NCI-H446 treated with DMSO at 0.1 percent for 48 hours (cell line): ENCODE results near the gene PCDHGB3.
"Not testable (repeated sequence)": the region's sequence is repeated elsewhere in the genome, so short reads cannot be mapped to it uniquely, and the experiment has no call there.

Source experiments
- DNase-seq: peaks from one replicate; lab custom pipeline; 2025; lab: John Stamatoyannopoulos, UW

PCDHGB3 gene

DNA sequence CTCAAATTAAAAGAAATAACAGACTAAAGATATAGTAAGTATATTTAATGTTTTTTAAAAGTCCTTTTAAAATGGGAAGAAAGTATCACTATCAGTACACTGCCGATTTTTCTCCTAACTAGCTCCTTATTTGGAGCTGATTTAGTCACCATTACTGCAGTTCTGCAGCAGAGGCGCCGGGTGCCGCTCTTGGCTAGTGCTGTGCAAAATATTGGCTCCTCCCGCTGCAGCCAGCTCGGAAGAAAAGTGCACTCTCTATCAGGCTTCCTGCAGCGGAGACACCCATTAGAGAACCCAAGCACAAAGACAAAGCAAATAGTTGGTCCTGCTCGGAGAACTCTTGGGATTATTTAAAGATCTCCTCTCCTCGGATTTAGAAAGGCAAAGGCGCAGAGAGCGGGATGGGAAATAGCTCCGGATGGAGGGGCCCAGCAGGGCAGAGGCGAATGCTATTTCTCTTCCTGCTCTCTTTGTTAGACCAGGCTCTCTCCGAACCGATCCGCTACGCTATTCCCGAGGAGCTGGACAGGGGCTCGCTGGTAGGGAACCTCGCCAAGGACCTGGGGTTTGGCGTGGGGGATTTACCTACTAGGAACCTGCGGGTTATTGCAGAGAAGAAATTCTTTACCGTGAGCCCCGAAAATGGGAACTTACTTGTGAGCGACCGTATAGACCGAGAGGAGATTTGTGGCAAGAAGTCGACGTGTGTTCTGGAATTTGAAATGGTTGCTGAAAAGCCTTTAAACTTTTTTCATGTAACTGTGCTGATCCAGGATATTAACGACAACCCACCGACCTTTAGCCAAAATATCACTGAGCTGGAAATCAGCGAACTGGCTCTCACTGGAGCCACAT is at the start of gene PCDHGB3:
Gene PCDHGB3, plus strand, starts transcription at position 249 of the 855 bp plus-strand sequence. Its CDS starts 153 bp downstream, at position 402.
- no peak for DNase-seq

DNA sequence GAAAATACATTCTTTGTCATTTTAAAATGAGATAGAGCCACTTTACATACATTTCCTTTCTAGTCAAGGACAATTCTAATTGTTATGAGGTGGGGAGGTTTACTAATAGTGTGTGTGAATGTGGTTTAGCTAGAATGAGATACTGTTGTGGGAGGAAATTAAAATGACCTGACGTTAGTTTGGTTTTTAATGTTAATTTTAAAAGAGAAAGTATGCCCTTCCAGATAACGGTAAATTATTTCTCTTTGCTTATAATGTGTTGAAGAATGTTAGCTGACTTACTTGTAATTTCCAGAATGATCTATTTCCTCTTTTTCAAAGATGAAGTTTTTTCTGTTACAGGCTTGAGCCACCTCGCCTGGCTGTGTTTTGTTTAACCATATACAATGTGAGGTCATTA is 47.8 kb upstream of the PCDHGB3 start:
- no peak for DNase-seq

DNA sequence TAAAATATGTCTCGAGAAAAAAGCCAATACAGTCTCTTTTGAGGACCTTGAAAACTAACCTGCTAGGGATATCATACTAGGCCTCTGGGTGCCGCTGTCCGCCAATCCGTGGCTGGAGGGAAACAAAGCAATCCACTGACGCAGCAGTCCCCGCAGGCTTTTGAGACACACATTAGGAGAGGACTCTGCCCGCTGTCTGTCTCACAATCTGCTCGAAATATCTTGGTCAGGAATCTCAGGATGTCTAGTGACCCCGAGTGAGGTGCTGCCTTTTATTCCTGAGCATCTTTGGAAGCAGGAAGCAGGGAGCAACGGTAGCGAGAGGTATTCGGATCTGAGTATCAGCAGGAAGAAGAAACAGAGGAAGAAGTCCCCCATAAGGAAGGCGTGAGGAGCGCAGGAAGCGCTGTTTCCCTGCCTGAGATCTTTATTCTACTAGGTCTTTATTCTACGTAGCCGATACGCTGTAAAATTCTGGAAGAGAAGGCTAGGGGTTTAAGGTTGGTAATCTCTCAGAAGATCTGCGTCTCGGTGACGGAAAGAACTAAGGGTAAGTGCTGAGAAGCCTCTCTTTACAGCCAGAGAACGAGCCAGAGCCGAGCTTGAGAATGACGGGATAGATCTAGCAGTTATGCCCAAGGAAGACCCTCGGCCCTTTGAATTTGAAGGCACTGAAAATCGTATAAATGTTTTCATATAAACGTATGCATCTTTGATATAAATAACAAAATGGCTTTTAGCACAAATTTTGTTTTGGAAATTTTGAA is 43.8 kb upstream of the PCDHGB3 start:
- peak; percentile 11 for DNase-seq

DNA sequence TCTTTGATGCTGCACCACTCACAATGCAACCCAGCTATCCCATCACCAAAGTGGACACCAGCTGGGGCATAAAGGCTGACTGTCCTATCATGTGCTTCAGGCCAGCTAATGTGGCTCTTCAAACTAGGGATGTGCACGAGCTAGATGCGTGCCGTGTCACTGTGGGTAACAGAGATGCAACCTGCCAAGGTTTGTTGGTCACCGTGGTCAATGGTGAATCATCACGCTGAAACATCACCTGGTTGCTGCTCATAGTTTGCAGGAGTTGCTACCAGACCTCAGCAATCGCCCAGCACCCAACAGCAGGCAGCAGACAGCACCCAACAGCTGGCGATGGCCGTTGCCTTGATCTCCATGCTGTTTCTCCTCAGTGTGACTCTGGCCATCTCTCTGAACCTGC is 41.8 kb upstream of the PCDHGB3 start:
- no peak for DNase-seq

- peak; percentile 34 for DNase-seq
These were observed 39.6 kb upstream of the PCDHGB3 start, which contains the start of gene PCDHGA1 for GRCh38 chr5:141330299-141331080. TSS of gene PCDHGA1 (plus strand) at chr5:141330514.

- DNase-seq = not testable (repeated sequence)
These were observed 37.5 kb upstream of the PCDHGB3 start for GRCh38 chr5:141332571-141332970.

GRCh38 chr5:141338538-141339306 is 31.3 kb upstream of the PCDHGB3 start, which contains the start of gene PCDHGA2:
TSS of gene PCDHGA2 (plus strand) at chr5:141338760.
- DNase-seq = no peak

- not testable (repeated sequence) for DNase-seq
These were observed 29.2 kb upstream of the PCDHGB3 start for GRCh38 chr5:141340781-141341354.

DNA sequence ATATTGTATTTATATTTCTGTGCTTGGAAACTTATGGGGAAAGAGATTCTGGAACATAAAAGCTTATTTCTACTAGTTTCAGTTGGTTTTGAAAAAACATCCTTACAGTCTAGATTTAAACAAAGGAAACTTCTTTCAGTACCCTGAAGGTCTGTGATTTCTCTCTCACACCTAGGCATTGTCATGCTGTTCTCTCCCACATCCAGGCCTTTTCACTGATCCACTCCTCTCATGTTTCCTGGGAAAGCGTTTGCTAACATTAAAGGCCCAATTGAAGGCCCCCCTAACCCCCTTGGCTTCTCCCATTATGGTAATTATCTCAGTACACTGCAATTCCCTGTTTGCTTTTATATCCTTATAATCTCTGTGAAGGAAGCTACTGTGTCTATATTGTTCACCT is 27.3 kb upstream of the PCDHGB3 start:
- DNase-seq = no peak

GRCh38 chr5:141343242-141343952 is 26.6 kb upstream of the PCDHGB3 start, which contains the start of gene PCDHGA3:
TSS of gene PCDHGA3 (plus strand) at chr5:141343829. CDS start at chr5:141344034, 205 bp downstream.
- DNase-seq = no peak

GRCh38 chr5:141343953-141344463 is 26.0 kb upstream of the PCDHGB3 start:
- no peak for DNase-seq

DNA sequence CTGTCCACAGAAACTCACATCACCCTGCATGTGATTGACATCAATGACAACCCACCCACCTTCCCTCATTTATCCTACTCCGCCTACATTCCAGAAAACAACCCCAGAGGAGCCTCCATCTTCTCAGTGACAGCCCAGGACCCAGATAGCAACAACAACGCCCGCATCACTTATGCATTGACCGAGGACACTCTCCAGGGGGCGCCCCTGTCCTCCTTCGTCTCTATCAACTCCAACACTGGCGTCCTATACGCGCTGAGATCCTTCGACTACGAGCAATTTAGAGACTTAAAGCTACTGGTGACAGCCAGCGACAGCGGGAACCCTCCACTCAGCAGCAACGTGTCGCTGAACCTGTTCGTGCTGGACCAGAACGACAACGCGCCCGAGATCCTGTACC is 24.7 kb upstream of the PCDHGB3 start:
- DNase-seq = no peak

- not testable (repeated sequence) for DNase-seq
These were observed 24.0 kb upstream of the PCDHGB3 start for GRCh38 chr5:141346017-141346416.

DNA sequence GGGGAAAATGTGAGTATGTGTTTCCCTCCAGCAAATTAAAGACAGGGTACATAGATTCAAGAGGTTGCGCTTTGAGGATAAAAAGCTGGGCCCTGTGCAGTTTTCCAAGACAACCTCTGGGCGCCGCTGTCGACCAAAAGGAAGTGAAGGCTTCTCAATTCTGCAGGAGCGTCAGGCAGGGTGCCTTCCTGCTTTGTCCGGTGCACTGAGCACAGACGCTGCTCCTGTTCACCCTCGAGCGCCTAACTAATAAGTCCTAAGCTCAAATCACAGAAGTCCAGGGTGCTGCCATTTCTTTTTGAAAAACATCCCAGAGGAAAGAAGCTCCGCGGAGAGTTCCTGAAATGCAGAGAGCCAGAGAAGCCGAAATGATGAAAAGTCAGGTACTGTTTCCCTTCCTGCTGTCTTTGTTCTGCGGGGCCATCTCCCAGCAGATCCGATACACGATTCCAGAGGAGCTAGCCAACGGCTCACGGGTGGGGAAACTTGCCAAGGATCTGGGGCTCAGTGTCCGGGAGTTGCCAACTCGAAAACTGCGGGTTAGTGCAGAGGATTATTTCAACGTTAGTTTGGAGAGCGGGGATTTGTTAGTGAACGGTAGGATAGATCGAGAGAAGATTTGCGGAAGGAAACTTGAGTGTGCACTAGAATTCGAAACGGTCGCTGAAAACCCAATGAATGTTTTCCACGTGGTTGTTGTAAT is 20.0 kb upstream of the PCDHGB3 start, which contains the start of gene PCDHGB1:
Gene PCDHGB1, plus strand, starts transcription at position 183 of the 703 bp plus-strand sequence. Its CDS starts 162 bp downstream, at position 345.
- DNase-seq = peak; percentile 9

- DNase-seq = no peak
These were observed 18.5 kb upstream of the PCDHGB3 start for GRCh38 chr5:141351591-141351990.

DNA sequence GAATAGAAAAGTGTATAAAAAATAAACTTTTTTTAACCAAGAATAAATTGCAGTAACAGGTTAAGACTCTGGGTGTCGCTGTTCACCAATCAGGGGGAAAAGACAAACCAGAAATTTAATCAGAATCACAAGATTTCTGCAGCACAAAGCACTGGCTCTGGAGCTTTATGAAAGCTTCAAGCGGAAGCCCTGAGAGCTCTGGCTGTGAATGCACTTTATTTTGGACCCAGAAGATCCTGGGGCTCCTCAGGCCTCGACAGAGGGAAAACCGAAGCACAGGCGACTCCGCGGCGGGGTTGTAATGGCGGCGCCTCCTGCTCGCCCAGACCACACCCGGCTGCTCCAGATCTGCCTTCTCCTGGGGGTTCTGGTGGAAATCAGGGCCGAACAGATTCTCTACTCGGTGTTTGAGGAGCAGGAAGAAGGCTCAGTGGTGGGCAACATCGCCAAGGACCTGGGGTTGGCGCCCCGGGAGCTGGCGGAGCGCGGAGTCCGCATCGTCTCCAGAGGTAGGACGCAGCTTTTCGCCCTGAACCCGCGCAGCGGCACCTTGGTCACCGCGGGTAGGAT is 15.1 kb upstream of the PCDHGB3 start, which contains the start of gene PCDHGA4:
Gene PCDHGA4, plus strand, starts transcription at position 122 of the 570 bp plus-strand sequence. Its CDS starts 87 bp downstream, at position 209.
- DNase-seq = no peak

GRCh38 chr5:141355641-141356040 is 14.4 kb upstream of the PCDHGB3 start:
- no peak for DNase-seq

- DNase-seq = no peak
These were observed 13.9 kb upstream of the PCDHGB3 start for GRCh38 chr5:141356133-141356532.

GRCh38 chr5:141356950-141357349 is 13.1 kb upstream of the PCDHGB3 start:
- DNase-seq = no peak
